ENCODE results near the gene UTS2.

DNA sequence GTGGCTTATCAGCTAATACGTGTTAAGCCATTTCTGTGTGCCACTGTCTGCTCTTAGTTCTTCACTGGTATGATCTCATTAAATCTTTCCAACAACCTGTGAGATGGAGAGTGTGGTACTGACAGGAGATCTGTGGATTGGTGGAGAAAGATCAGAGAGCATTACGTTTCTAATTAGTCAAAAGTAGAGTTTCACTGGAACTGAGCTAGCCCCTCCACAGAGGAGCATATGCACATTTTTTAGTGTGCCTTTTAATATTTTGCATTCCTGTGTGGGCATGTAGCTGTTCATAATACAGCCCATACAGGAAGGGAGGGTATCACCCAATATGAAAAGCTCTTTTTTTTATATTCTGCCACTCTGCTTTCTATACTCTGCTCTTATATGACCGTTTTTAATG is 31.6 kb downstream of the UTS2 start:
- TF ChIP-seq CTCF (IDR thresholded peaks at IDR 0.05) (no peak), POLR2A (IDR thresholded peaks at IDR 0.05) (no peak)
